Measurements from ENCODE around the gene INPP5D. TPM values are rescaled to one million over a fixed set of nuclear protein-coding genes. Genes with fewer than 3 reads are reported as not detected.

Gene INPP5D
- total and polyA plus RNA-seq, 2 of the 8 experiments (the other 6 are each of a cell fraction or from before 2014, with no cell fraction given), result 4.5 to 7.1 TPM

DNA sequence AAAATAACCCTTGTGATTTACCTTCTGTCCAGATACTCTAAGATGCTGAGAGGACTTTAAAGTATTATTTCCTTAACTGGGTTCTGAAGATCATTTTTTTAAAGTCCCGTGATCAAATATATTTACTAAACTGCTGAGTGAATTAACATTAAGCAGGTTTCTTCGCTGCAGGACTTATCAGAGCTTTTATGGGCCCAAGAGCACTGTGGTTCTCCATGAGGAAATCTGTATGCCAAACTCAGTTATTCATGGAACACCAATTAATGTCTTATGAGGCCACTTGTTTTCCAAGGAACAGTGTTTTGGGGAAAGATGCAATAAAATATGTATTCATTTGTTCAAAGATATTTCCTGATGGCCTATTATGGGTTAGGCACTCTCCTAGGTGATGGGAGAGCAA, 111.2 kb downstream of the INPP5D start:
- H3K27ac ChIP-seq (ENCODE audit: low read depth, low read length), result no peak overlapping the region
- DNase-seq (ENCODE audit: low read depth in 1 of 2, low spot score in 2 of 2), result no peak
- no peak overlapping the region for H3K56ac ChIP-seq (replicated peaks; ENCODE audit: insufficient read length, low read depth, low read length)
- no peaks in the 10 kb centered on the region for H4K20me1 ChIP-seq (replicated peaks in 1 of 2; ENCODE audit: control insufficient read depth in 1 of 2, insufficient read depth in 2 of 2, low read length in 2 of 2)
- no peak overlapping the region for H4K91ac ChIP-seq (replicated peaks; ENCODE audit: insufficient read length, low read length)
- no peak overlapping the region for H3K4me3 ChIP-seq (ENCODE audit: extremely low read depth in 1 of 4, insufficient read depth in 2 of 4, low read depth in 3 of 4, low read length in 4 of 4)
- no peak overlapping the region for H4K5ac ChIP-seq (ENCODE audit: insufficient read length, low read depth, low read length)
- no peak overlapping the region for H2BK15ac ChIP-seq (ENCODE audit: low read length)
- no peak overlapping the region for H2BK20ac ChIP-seq (ENCODE audit: low read length)
- no peak overlapping the region for H2BK12ac ChIP-seq (ENCODE audit: low read depth, low read length)
- H3K27me3 ChIP-seq (replicated peaks in 1 of 4; ENCODE audit: control insufficient read depth in 3 of 4, extremely low read depth in 1 of 4, insufficient read depth in 3 of 4, low read length in 3 of 4), result no peaks in the 10 kb centered on the region
- no peak overlapping the region for H3K18ac ChIP-seq (ENCODE audit: extremely low read depth, low read length)
- no peak overlapping the region for H3K23ac ChIP-seq (ENCODE audit: insufficient read length)
- H2AK5ac ChIP-seq (ENCODE audit: low read depth, low read length), result no peak overlapping the region
- ChIA-PET POLR2A (ENCODE audit: partially characterized antibody) (no interaction called here), CTCF (ENCODE audit: partially characterized antibody) (interaction anchor here (0.6 to 1.2 kb wide), 2 partner anchors 53 to 367 kb away, joined by 3 to 7 read pairs; no protein-coding TSS in a partner anchor)
- H2BK5ac ChIP-seq (ENCODE audit: low read depth, low read length), result no peak overlapping the region
- H3K79me1 ChIP-seq (ENCODE audit: low read depth, low read length), result no peaks in the 10 kb centered on the region
- no peak overlapping the region for H3K14ac ChIP-seq (ENCODE audit: insufficient read length)
- H3K4me1 ChIP-seq (replicated peaks in 1 of 4; ENCODE audit: control insufficient read depth in 3 of 4, insufficient read depth in 4 of 4, low read length in 3 of 4), result peaks cover 0 to 10% (median 4%) of the 10 kb centered on the region in 4 experiments; a peak in 5 of 7 replicates
- H3K23me2 ChIP-seq (ENCODE audit: low read depth, low read length), result peaks cover 4% of the 10 kb centered on the region; the same call in 1 of the 2 replicates
- peaks cover 0 to 7% (median 0%) of the 10 kb centered on the region in 4 experiments; a peak in 2 of 8 replicates for H3K36me3 ChIP-seq (ENCODE audit: control insufficient read depth in 2 of 4, insufficient read depth in 4 of 4, low read length in 3 of 4)
- no peaks in the 10 kb centered on the region for H3K79me2 ChIP-seq (ENCODE audit: control insufficient read depth in 1 of 2, insufficient read depth in 2 of 2, low read length in 2 of 2)
- H3K9ac ChIP-seq (replicated peaks in 1 of 4; ENCODE audit: extremely low read depth in 1 of 4, low read depth in 3 of 4, low read length in 3 of 4), result no peak overlapping the region
- H3K4ac ChIP-seq (replicated peaks; ENCODE audit: insufficient read length, low read depth, low read length), result no peak overlapping the region
- FAIRE-seq, result no peak
- H4K8ac ChIP-seq (ENCODE audit: extremely low read depth, insufficient read depth, low read length), result no peak overlapping the region
- no peaks in the 10 kb centered on the region for H3K9me3 ChIP-seq (ENCODE audit: insufficient read depth in 2 of 2, low read depth in 1 of 2, low read length in 1 of 2)
- no peak overlapping the region for H2BK120ac ChIP-seq (replicated peaks; ENCODE audit: low read depth, low read length)
- no peak overlapping the region for H2AFZ ChIP-seq (ENCODE audit: low read length)
- H3K4me2 ChIP-seq (ENCODE audit: insufficient read depth in 1 of 2, low read depth in 2 of 2, low read length in 2 of 2), result no peak overlapping the region
- 96% methylated on average over 2 of the region's 2 CpGs; no CpG with 5 or more reads in 1 of the 2 experiments for WGBS, 2 experiments (ENCODE audit: extremely low coverage in 1 of 2, insufficient coverage in 1 of 2, insufficient read length in 1 of 2, insufficient replicate concordance in 2 of 2, low coverage in 1 of 2, low lambda C conversion rate in 2 of 2, missing lambda C conversion rate in 1 of 2)
- TF ChIP-seq GABPA (IDR thresholded peaks at IDR 0.05; ENCODE audit: borderline replicate concordance, insufficient read depth, low read length) (no peak), NRF1 (IDR thresholded peaks at IDR 0.05; ENCODE audit: low read depth, low read length) (no peak), JUN (IDR thresholded peaks at IDR 0.05; ENCODE audit: low read depth, low read length) (no peak), POU5F1 (IDR thresholded peaks at IDR 0.05; ENCODE audit: low read depth, low read length) (no peak), CTBP2 (IDR thresholded peaks at IDR 0.05; ENCODE audit: borderline replicate concordance, insufficient read depth, insufficient read length, low read length) (no peak), SIX5 (IDR thresholded peaks at IDR 0.05; ENCODE audit: low read depth, low read length) (no peak), SP1 (IDR thresholded peaks at IDR 0.05; ENCODE audit: low read depth, low read length) (no peak), POLR2AphosphoS5 (IDR thresholded peaks at IDR 0.05; ENCODE audit: low read depth, low read length) (no peak), ZNF274 (IDR thresholded peaks at IDR 0.05; ENCODE audit: borderline replicate concordance, extremely low read depth, low read length) (no peak), CHD1 (IDR thresholded peaks at IDR 0.05; ENCODE audit: low read depth, low read length) (no peak), RFX5 (IDR thresholded peaks at IDR 0.05; ENCODE audit: borderline replicate concordance, low read depth, low read length) (no peak), KDM4A (IDR thresholded peaks at IDR 0.05; ENCODE audit: low read depth, low read length, severe bottlenecking) (no peak), CREB1 (IDR thresholded peaks at IDR 0.05) (no peak), E2F6 (IDR thresholded peaks at IDR 0.05) (no peak)
- TF ChIP-seq, protein P1, sequence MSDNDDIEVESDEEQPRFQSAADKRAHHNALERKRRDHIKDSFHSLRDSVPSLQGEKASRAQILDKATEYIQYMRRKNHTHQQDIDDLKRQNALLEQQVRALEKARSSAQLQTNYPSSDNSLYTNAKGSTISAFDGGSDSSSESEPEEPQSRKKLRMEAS (IDR thresholded peaks at IDR 0.05), result no peak

All from H1 (cell line).